Spleen (tissue), 7 donors: Measurements from ENCODE around the gene MAP2K1.
"Not testable (repeated sequence)": the region's sequence is repeated elsewhere in the genome, so short reads cannot be mapped to it uniquely, and the experiment has no call there.

Experiments used
- CTCF ChIP-seq, 11 experiments: fragments of 200-600 bp in 7 of 11; fragments of 450-650 bp in 4 of 11; sonication (generic) in 4 of 11; IDR thresholded peaks in 8 of 11; conservative IDR thresholded peaks in 3 of 11; 1 replicate in 7 of 11; 2 replicates in 4 of 11; pipeline versions ENCODE4 v1.4.0 to v1.8.0; 2016 to 2021; ENCODE audit warnings: antibody characterized with exemption in 11 of 11, inconsistent platforms in 4 of 11, mild to moderate bottlenecking in 1 of 11
- POLR2A ChIP-seq, 3 donors: fragments of 450-650 bp; IDR thresholded peaks; one replicate each; pipeline ENCODE4 v1.5.1; 2017; ENCODE audit warnings: antibody characterized with exemption in 3 of 3, mild to moderate bottlenecking in 1 of 3
- donor health status: DM: no; HTN: no; CAD: no; lungs with moderate emphysema.
- donor health status: DM: no; HTN: no; CAD: no.
- donor health status: DM: no; HTN: no; CAD: no.

DNA sequence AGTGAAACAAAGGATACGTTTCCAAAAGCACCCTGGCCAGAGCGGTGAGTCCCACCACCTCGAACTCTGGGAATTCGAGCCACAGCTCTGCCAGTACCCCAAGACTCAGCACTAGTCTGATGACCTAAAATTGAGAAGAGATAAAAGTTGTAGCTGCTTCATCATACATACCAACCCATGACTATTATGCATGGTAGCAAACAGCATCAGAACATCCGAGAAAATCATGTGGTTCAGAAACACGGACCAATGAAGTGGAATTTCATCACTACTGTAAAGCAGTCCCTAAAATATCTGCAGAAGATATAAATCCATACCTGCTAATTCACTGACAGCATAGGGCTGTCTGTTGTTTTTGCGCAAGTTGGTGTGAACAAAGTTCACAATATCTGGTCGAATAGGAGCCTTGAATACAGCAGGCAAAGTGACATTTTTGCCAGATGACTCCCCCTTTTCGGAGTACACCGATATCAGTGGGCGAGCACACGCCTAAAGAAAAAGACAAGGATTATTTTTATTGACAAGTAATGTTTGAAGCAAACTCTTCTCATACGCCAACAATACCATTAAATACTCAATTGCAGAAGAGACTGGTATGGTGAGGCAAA, 116.4 kb downstream of the MAP2K1 start:
- not testable (repeated sequence) for TF ChIP-seq CTCF (IDR thresholded peaks at IDR 0.05 in 8 of 11, conservative IDR thresholded peaks at IDR 0.05 in 3 of 11); POLR2A (IDR thresholded peaks at IDR 0.05)
